Adrenal gland (tissue), 5 donors: ENCODE data around the gene ANKS1A.

ENCODE experiments used
- CTCF ChIP-seq, 6 experiments: fragments of 450-650 bp in 4 of 6; fragments of 200-600 bp in 2 of 6; sonication (generic) in 1 of 6; IDR thresholded peaks; 1 replicate in 5 of 6; 2 replicates in 1 of 6; pipeline versions ENCODE4 v1.5.1 to v1.8.0; 2016 to 2021; ENCODE audit warnings: antibody characterized with exemption in 6 of 6, mild to moderate bottlenecking in 2 of 6, moderate library complexity in 1 of 6
- POLR2A ChIP-seq, 2 donors: fragments of 450-650 bp; IDR thresholded peaks; one replicate each; pipeline ENCODE4 v1.6.1; 2017; ENCODE audit warnings: antibody characterized with exemption in 2 of 2, mild to moderate bottlenecking in 2 of 2, moderate library complexity in 1 of 2
- donor health status: DM: no; HTN: no; CAD: no.

- TF ChIP-seq CTCF (IDR thresholded peaks at IDR 0.05) = no peak
- no peak for TF ChIP-seq POLR2A (IDR thresholded peaks at IDR 0.05)
Measured at GRCh38 chr6:35073211-35073610, 184.2 kb downstream of the ANKS1A start.
